ENCODE measurements around the gene SLC8A1.

The SLC8A1 gene

DNA sequence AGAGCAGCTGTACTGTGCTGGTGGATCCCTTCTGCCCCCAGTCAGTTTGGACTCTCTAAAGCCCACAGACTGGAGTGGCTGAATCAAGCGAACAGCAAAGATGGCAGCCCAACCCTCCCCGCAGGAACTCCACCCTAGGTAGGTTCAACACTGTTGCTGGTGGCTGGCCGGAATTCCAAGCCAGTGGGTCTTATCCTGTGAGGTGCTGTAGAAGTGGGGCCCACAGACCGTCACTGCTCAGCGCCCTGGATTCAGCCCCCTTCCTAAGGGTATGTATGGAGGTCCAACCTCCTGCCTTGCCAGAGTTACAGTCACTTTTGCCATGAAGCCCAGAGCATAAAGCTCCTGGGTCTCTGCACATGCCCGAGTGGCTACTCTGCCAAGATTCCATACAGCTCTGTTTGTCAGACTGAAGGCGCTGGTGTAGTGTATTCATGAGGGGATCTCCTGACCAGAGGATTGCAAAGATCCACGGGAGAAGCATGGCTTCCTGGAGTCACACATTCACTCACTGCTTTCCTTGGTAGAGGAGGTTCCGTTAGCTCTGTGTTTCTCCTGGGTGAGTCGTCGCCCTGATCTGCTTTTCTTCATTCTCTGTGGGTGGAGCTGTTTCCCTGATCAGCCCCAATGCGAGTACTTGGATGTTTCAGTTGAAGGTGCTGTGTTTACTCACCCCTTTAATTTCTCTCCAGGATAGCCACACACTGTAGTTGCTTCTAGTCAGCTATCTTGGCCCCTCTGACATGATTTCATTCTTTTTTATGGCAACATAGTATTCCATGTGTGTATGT, 379.3 kb downstream of the SLC8A1 start:
- TF ChIP-seq, protein P1, sequence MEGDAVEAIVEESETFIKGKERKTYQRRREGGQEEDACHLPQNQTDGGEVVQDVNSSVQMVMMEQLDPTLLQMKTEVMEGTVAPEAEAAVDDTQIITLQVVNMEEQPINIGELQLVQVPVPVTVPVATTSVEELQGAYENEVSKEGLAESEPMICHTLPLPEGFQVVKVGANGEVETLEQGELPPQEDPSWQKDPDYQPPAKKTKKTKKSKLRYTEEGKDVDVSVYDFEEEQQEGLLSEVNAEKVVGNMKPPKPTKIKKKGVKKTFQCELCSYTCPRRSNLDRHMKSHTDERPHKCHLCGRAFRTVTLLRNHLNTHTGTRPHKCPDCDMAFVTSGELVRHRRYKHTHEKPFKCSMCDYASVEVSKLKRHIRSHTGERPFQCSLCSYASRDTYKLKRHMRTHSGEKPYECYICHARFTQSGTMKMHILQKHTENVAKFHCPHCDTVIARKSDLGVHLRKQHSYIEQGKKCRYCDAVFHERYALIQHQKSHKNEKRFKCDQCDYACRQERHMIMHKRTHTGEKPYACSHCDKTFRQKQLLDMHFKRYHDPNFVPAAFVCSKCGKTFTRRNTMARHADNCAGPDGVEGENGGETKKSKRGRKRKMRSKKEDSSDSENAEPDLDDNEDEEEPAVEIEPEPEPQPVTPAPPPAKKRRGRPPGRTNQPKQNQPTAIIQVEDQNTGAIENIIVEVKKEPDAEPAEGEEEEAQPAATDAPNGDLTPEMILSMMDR (IDR thresholded peaks at IDR 0.05; ENCODE audit: low read depth, low read length): no peak
- DNase-seq (ENCODE audit: low read depth): no peak
- no peak overlapping the region for H3K4me3 ChIP-seq (ENCODE audit: low read depth, low read length)

DNA sequence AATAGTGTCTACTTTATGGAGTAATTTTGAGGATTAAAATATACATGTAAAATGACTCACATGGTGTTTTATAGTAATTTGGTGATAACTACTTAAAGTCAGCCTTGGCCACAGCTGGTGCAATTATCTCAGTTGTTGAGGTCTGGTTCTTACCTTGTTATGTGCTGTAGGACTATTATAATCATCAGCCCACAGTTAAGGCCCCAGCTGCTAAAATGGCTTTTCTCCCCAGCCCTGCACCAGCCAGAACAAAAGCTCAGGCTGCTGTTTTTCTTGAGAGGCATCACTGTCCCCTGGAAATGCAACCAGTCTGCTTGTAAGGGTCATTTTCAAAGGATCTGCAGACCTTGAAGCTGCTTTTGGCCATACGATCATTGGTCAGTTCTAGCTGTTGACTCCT, 389.5 kb downstream of the SLC8A1 start:
- TF ChIP-seq MYC (IDR thresholded peaks at IDR 0.05; ENCODE audit: low read depth, low read length): no peak
- TF ChIP-seq, protein P2, sequence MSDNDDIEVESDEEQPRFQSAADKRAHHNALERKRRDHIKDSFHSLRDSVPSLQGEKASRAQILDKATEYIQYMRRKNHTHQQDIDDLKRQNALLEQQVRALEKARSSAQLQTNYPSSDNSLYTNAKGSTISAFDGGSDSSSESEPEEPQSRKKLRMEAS (IDR thresholded peaks at IDR 0.05; ENCODE audit: low read depth, low read length): no peak
- no peak for TF ChIP-seq POLR2A (IDR thresholded peaks at IDR 0.05; ENCODE audit: extremely low read depth, insufficient read length)
- TF ChIP-seq, protein P1 (IDR thresholded peaks at IDR 0.05; ENCODE audit: low read depth, low read length): no peak
- DNase-seq (ENCODE audit: low read depth): no peak
- no peak overlapping the region for H3K4me3 ChIP-seq (ENCODE audit: low read depth, low read length)

GRCh38 chr2:40049781-40050180, 402.1 kb downstream of the SLC8A1 start:
- TF ChIP-seq POLR2A (IDR thresholded peaks at IDR 0.05; ENCODE audit: extremely low read depth, insufficient read length) (no peak), MYC (IDR thresholded peaks at IDR 0.05; ENCODE audit: low read depth, low read length) (no peak)
- TF ChIP-seq, protein P2 (IDR thresholded peaks at IDR 0.05; ENCODE audit: low read depth, low read length): no peak
- TF ChIP-seq, protein P1 (IDR thresholded peaks at IDR 0.05; ENCODE audit: low read depth, low read length): no peak
- H3K4me3 ChIP-seq (ENCODE audit: low read depth, low read length): no peak overlapping the region
- no peak for DNase-seq (ENCODE audit: low read depth)

- TF ChIP-seq POLR2A (IDR thresholded peaks at IDR 0.05; ENCODE audit: extremely low read depth, insufficient read length) (no peak), MYC (IDR thresholded peaks at IDR 0.05; ENCODE audit: low read depth, low read length) (no peak)
- TF ChIP-seq, protein P1 (IDR thresholded peaks at IDR 0.05; ENCODE audit: low read depth, low read length): no peak
- TF ChIP-seq, protein P2 (IDR thresholded peaks at IDR 0.05; ENCODE audit: low read depth, low read length): no peak
Measured at GRCh38 chr2:40048506-40048905, 403.4 kb downstream of the SLC8A1 start.

DNA sequence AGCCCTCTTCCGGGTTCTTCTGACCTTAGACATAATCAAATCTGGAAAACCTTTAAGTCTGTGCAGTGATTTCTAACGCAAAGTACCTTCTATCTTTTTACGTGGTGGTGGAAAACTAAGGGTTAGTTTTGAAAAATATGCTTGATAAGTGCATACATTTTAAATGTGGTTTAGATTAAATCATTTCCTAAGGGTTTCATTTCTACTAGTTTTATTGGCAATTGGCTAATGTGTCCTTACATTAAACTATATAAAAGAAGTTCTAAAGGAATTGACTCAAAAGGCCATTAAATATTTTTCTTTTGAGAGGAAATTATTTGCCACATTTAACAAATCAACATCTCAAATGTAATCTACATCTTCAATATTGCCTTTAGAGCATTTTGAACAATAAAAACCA, 404.5 kb downstream of the SLC8A1 start:
- no peak overlapping the region for H3K4me3 ChIP-seq (ENCODE audit: low read depth, low read length)
- no peak for DNase-seq (ENCODE audit: low read depth)
- TF ChIP-seq POLR2A (IDR thresholded peaks at IDR 0.05; ENCODE audit: extremely low read depth, insufficient read length): no peak
- TF ChIP-seq, protein P2 (IDR thresholded peaks at IDR 0.05; ENCODE audit: low read depth, low read length): no peak
- TF ChIP-seq MYC (IDR thresholded peaks at IDR 0.05; ENCODE audit: low read depth, low read length): no peak
- TF ChIP-seq, protein P1 (IDR thresholded peaks at IDR 0.05; ENCODE audit: low read depth, low read length): no peak

More at GRCh38 chr2:40048506-40048905, 403.4 kb downstream of the SLC8A1 start:
- no peak overlapping the region for H3K4me3 ChIP-seq (ENCODE audit: low read depth, low read length)
- DNase-seq (ENCODE audit: low read depth): no peak
